Transverse colon (tissue), 3 donors: Measurements from ENCODE around the gene WIPF3.

Experiments
- EP300 ChIP-seq: sonication (generic); formaldehyde crosslinking; IDR thresholded peaks from one replicate; pipeline ENCODE4 v1.6.1; 2017; ENCODE audit warnings: antibody characterized with exemption, low read depth
- POLR2A ChIP-seq: fragments of 450-650 bp; IDR thresholded peaks from one replicate; pipeline ENCODE4 v1.6.1; 2016; ENCODE audit warnings: antibody characterized with exemption, mild to moderate bottlenecking, moderate library complexity
- TF ChIP-seq, protein P1 (sequence below), 5 experiments: fragments of 200-600 bp in 3 of 5; fragments of 450-650 bp in 2 of 5; sonication (generic) in 3 of 5; IDR thresholded peaks; 1 replicate in 2 of 5; 2 replicates in 3 of 5; pipeline ENCODE4 v1.5.1; 2016 to 2017; ENCODE audit warnings: antibody characterized with exemption in 5 of 5, inconsistent platforms in 3 of 5, mild to moderate bottlenecking in 2 of 5, moderate library complexity in 1 of 5

DNA sequence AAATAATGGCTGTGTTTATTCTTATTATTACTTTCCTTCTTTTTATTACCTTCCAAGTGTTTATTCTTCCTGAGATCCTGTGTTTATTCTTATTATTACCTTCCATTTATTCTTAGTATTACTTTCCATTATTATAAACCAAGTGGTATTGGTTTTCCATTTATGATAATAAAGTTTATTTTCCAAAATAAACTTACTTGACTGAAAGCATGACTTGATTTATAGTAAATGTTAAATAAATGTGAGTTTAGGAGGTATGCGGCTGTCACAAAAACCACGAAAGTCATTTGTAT, 20.2 kb downstream of the WIPF3 start:
- TF ChIP-seq, protein P1, sequence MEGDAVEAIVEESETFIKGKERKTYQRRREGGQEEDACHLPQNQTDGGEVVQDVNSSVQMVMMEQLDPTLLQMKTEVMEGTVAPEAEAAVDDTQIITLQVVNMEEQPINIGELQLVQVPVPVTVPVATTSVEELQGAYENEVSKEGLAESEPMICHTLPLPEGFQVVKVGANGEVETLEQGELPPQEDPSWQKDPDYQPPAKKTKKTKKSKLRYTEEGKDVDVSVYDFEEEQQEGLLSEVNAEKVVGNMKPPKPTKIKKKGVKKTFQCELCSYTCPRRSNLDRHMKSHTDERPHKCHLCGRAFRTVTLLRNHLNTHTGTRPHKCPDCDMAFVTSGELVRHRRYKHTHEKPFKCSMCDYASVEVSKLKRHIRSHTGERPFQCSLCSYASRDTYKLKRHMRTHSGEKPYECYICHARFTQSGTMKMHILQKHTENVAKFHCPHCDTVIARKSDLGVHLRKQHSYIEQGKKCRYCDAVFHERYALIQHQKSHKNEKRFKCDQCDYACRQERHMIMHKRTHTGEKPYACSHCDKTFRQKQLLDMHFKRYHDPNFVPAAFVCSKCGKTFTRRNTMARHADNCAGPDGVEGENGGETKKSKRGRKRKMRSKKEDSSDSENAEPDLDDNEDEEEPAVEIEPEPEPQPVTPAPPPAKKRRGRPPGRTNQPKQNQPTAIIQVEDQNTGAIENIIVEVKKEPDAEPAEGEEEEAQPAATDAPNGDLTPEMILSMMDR (IDR thresholded peaks at IDR 0.05): no peak
- no peak for TF ChIP-seq EP300
- no peak for TF ChIP-seq POLR2A
